HepG2 (cell line): ENCODE measurements around the gene AEBP1. TPM values are rescaled to one million over a fixed set of nuclear protein-coding genes. Genes with fewer than 3 reads are reported as not detected.

ENCODE experiments used
- ATM ChIP-seq: fragments of 450-650 bp; IDR thresholded peaks from 2 replicates; pipeline ENCODE4 v1.7.1; 2017; ENCODE audit warnings: mild to moderate bottlenecking, borderline replicate concordance
- CBX2 ChIP-seq, 2 experiments: fragments of 200-600 bp in 1 of 2; sonication (generic); formaldehyde crosslinking in 1 of 2; IDR thresholded peaks; 2 replicates each; pipeline versions ENCODE4 v1.7.0 to v1.8.1; 2018 to 2022; ENCODE audit warnings: low read depth in 2 of 2, low read length in 1 of 2, mild to moderate bottlenecking in 1 of 2, missing genetic modification reagents in 1 of 2
- CBX5 ChIP-seq: sonication (generic); formaldehyde crosslinking; IDR thresholded peaks from 2 replicates; pipeline ENCODE4 v1.4.0; 2020; ENCODE audit warnings: missing genetic modification reagents, borderline replicate concordance
- ETS1 ChIP-seq: sonication (generic); formaldehyde crosslinking; IDR thresholded peaks from 2 replicates; pipeline ENCODE4 v1.4.0; 2020; ENCODE audit warnings: missing genetic modification reagents
- ETV6 ChIP-seq: sonication (generic); formaldehyde crosslinking; conservative IDR thresholded peaks from 2 replicates; pipeline ENCODE4 v1.4.0; 2020; ENCODE audit warnings: missing genetic modification reagents
- GFI1 ChIP-seq: sonication (generic); formaldehyde crosslinking; IDR thresholded peaks from 2 replicates; pipeline ENCODE4 v1.5.0; 2020; ENCODE audit warnings: missing genetic modification reagents, mild to moderate bottlenecking, borderline replicate concordance
- GPN1 ChIP-seq: sonication (generic); formaldehyde crosslinking; IDR thresholded peaks from 2 replicates; pipeline ENCODE4 v1.5.1; 2020; ENCODE audit warnings: missing genetic modification reagents, borderline replicate concordance
- HHEX ChIP-seq: IDR thresholded peaks from 2 replicates; pipeline ENCODE4 v1.6.1; 2016; ENCODE audit warnings: control low read depth
- MTF1 ChIP-seq: sonication (generic); formaldehyde crosslinking; IDR thresholded peaks from 2 replicates; pipeline ENCODE4 v1.5.0; 2020; ENCODE audit warnings: missing genetic modification reagents
- NFATC3 ChIP-seq: sonication (generic); formaldehyde crosslinking; IDR thresholded peaks from 2 replicates; pipeline ENCODE4 v1.5.1; 2020; ENCODE audit warnings: mild to moderate bottlenecking, missing genetic modification reagents
- NFE2L1 ChIP-seq: sonication (generic); formaldehyde crosslinking; IDR thresholded peaks from 2 replicates; pipeline ENCODE4 v1.4.0; 2020; ENCODE audit warnings: missing genetic modification reagents, mild to moderate bottlenecking, borderline replicate concordance
- POLR2G ChIP-seq: fragments of 200-400 bp; formaldehyde crosslinking; IDR thresholded peaks from 2 replicates; pipeline ENCODE4 v1.6.1; 2018; ENCODE audit warnings: mild to moderate bottlenecking, low read depth, low read length, moderate library complexity
- RBM39 ChIP-seq: fragments of 200-400 bp; formaldehyde crosslinking; IDR thresholded peaks from one replicate; pipeline ENCODE4 v1.6.1; 2018; ENCODE audit warnings: antibody characterized with exemption, mild to moderate bottlenecking, low read depth, low read length; ENCODE audit not compliant: poor library complexity, severe bottlenecking
- YEATS4 ChIP-seq: sonication (generic); formaldehyde crosslinking; IDR thresholded peaks from 2 replicates; pipeline ENCODE4 v1.4.0; 2020; ENCODE audit warnings: missing genetic modification reagents, borderline replicate concordance
- ZFP36 ChIP-seq: fragments of 150-350 bp; IDR thresholded peaks from 2 replicates; pipeline ENCODE4 v1.6.1; 2018; ENCODE audit warnings: borderline replicate concordance, low read length, low read depth; ENCODE audit not compliant: partially characterized antibody
- ZNF20 ChIP-seq: sonication (generic); formaldehyde crosslinking; IDR thresholded peaks from 2 replicates; pipeline ENCODE4 v1.4.0; 2020; ENCODE audit warnings: mild to moderate bottlenecking, moderate library complexity, missing genetic modification reagents
- ZNF484 ChIP-seq: sonication (generic); formaldehyde crosslinking; IDR thresholded peaks from 2 replicates; pipeline ENCODE4 v1.5.1; 2020; ENCODE audit warnings: mild to moderate bottlenecking, low read depth, missing genetic modification reagents, borderline replicate concordance
- ZNF709 ChIP-seq: sonication (generic); formaldehyde crosslinking; IDR thresholded peaks from 2 replicates; pipeline ENCODE4 v1.5.0; 2020; ENCODE audit warnings: mild to moderate bottlenecking, missing genetic modification reagents
- ZNF720 ChIP-seq: sonication (generic); formaldehyde crosslinking; IDR thresholded peaks from 2 replicates; pipeline ENCODE4 v1.4.0; 2020; ENCODE audit warnings: missing genetic modification reagents
- ZNF816 ChIP-seq: sonication (generic); formaldehyde crosslinking; IDR thresholded peaks from 2 replicates; pipeline ENCODE4 v1.8.0; 2022; ENCODE audit warnings: missing genetic modification reagents, mild to moderate bottlenecking, borderline replicate concordance
- ZNF83 ChIP-seq: sonication (generic); formaldehyde crosslinking; IDR thresholded peaks from 2 replicates; pipeline ENCODE4 v1.4.0; 2020; ENCODE audit warnings: missing genetic modification reagents, mild to moderate bottlenecking, borderline replicate concordance
- ZNF883 ChIP-seq: sonication (generic); formaldehyde crosslinking; IDR thresholded peaks from 2 replicates; pipeline ENCODE4 v1.5.1; 2020; ENCODE audit warnings: mild to moderate bottlenecking, missing genetic modification reagents; ENCODE audit errors: not compliant biosample characterization
- ZSCAN20 ChIP-seq: sonication (generic); formaldehyde crosslinking; IDR thresholded peaks from 2 replicates; pipeline ENCODE4 v1.4.0; 2020; ENCODE audit warnings: missing genetic modification reagents, mild to moderate bottlenecking, borderline replicate concordance
- polyA plus RNA-seq, 8 experiments: library from polyadenylated mRNA; depleted of rRNA in 3 of 8; stranded (reverse) in 7 of 8; unstranded in 1 of 8; fragments of >200 nt; fragmentation: Illumina TruSeq in 4 of 8; extraction: Trizol in 4 of 8; gene quantifications; 2 replicates each; pipeline versions ENCODE4 v1.2.1 to v1.2.3, GENCODE V29; 2011 to 2016; ENCODE audit warnings: low read depth in 4 of 8, missing spikeins in 1 of 8, mixed read lengths in 1 of 8; ENCODE audit not compliant: insufficient read depth in 1 of 8
- total RNA-seq, 5 experiments: library from RNA; depleted of rRNA; stranded (reverse); fragments of >200 nt; fragmentation: Illumina TruSeq; extraction: Trizol; gene quantifications; 2 replicates each; pipeline ENCODE4 v1.2.3, GENCODE V29; 2016; ENCODE audit warnings: low read depth in 1 of 5
- TF ChIP-seq, protein P1 (sequence below): sonication (generic); formaldehyde crosslinking; IDR thresholded peaks from 2 replicates; pipeline ENCODE4 v1.4.0; 2020; ENCODE audit warnings: missing genetic modification reagents, borderline replicate concordance
- TF ChIP-seq, protein P2 (sequence below): sonication (generic); formaldehyde crosslinking; IDR thresholded peaks from 2 replicates; pipeline ENCODE4 v1.4.0; 2020; ENCODE audit warnings: missing genetic modification reagents, borderline replicate concordance

AEBP1 gene
- total and polyA plus RNA-seq, 2 of the 13 experiments (the other 11 are each of a cell fraction or from before 2014, with no cell fraction given) = 0.22 to 0.55 TPM

DNA sequence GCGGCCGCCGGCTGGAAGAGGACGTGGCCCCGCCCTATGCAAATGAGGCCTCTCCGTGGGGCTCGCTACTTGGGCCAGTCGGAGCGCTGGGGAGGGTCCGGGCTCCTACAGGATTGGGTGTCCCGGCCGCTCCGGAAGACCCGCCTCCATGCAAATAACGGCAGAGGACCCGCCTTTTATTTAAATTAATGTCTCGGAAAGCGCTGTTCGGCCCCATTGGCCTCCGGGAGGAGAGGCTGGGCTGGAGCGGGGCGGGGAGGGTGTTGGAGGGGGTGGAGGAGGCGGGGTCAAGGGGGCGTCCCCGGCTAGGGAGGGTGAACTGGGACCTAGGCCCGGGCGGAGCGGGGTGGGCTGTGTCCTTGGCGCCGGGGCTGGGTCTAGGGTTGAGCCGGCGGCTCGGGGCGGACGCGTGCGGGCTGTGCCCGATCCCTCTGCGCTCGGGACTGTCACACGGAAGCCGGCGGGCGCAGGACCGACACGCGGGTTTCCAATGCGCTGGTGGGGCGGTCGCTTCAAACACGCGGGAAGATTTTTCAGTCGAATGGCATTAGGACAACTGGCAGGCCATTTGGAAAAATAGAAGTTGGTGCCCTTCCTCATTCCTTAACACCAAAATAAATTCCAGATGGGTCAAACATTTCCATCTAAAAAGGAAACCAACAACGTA, 21.5 kb upstream of the AEBP1 start (continued):
- TF ChIP-seq ETV6 (CRISPR knock-in tag) (no peak), ZNF709 (no peak; the same call in 1 of the 2 replicates), NFATC3 (CRISPR knock-in tag) (no peak), GPN1 (CRISPR knock-in tag) (no peak), NFE2L1 (CRISPR knock-in tag) (no peak), ZSCAN20 (no peak), MTF1 (no peak), YEATS4 (no peak; the same call in 1 of the 2 replicates), ZNF720 (no peak), HHEX (CRISPR knock-in tag) (no peak), ZNF484 (CRISPR knock-in tag) (no peak), ZNF816 (no peak), CBX5 (no peak), ZNF883 (CRISPR knock-in tag) (no peak), ZFP36 (no peak), ZNF83 (CRISPR knock-in tag) (no peak), ZNF20 (CRISPR knock-in tag) (0 out of 2 replicates have a peak, but pooled peaks have one; percentile 14), ATM (no peak), RBM39 (no peak), POLR2G (peak; percentile 55), CBX2 (IDR thresholded peaks at IDR 0.05; ENCODE audit: low read depth, low read length) (no peak), CBX2 (CRISPR knock-in tag; IDR thresholded peaks at IDR 0.05; ENCODE audit: low read depth) (no peak), GFI1 (CRISPR knock-in tag) (no peak), ETS1 (CRISPR knock-in tag) (no peak)
- TF ChIP-seq, protein P1, sequence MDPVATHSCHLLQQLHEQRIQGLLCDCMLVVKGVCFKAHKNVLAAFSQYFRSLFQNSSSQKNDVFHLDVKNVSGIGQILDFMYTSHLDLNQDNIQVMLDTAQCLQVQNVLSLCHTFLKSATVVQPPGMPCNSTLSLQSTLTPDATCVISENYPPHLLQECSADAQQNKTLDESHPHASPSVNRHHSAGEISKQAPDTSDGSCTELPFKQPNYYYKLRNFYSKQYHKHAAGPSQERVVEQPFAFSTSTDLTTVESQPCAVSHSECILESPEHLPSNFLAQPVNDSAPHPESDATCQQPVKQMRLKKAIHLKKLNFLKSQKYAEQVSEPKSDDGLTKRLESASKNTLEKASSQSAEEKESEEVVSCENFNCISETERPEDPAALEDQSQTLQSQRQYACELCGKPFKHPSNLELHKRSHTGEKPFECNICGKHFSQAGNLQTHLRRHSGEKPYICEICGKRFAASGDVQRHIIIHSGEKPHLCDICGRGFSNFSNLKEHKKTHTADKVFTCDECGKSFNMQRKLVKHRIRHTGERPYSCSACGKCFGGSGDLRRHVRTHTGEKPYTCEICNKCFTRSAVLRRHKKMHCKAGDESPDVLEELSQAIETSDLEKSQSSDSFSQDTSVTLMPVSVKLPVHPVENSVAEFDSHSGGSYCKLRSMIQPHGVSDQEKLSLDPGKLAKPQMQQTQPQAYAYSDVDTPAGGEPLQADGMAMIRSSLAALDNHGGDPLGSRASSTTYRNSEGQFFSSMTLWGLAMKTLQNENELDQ (CRISPR knock-in tag) = no peak
- TF ChIP-seq, protein P2, sequence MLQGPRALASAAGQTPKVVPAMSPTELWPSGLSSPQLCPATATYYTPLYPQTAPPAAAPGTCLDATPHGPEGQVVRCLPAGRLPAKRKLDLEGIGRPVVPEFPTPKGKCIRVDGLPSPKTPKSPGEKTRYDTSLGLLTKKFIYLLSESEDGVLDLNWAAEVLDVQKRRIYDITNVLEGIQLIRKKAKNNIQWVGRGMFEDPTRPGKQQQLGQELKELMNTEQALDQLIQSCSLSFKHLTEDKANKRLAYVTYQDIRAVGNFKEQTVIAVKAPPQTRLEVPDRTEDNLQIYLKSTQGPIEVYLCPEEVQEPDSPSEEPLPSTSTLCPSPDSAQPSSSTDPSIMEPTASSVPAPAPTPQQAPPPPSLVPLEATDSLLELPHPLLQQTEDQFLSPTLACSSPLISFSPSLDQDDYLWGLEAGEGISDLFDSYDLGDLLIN (CRISPR knock-in tag) = no peak
